Breast epithelium (tissue), 4 donors: Measurements from ENCODE around the gene ANGPT4. TPM values are rescaled to one million over a fixed set of nuclear protein-coding genes. Genes with fewer than 3 reads are reported as not detected.
"Not testable (repeated sequence)": the region's sequence is repeated elsewhere in the genome, so short reads cannot be mapped to it uniquely, and the experiment has no call there.

Experiments used
- DNase-seq, 2 donors: peaks; one replicate each; pipeline ENCODE4 v3.0.0-alpha.2; 2019; ENCODE audit warnings: low spot score in 2 of 2
- H3K27ac ChIP-seq, 2 donors: fragments of 200-600 bp; sonication (generic) in 1 of 2; one replicate each; pipeline ENCODE4 v1.5.1; 2016 to 2019; ENCODE audit warnings: mild to moderate bottlenecking in 1 of 2
- H3K27me3 ChIP-seq, 2 donors: fragments of 200-600 bp; sonication (generic) in 1 of 2; one replicate each; pipeline versions ENCODE4 v1.5.1 to v1.6.0; 2017 to 2019; ENCODE audit warnings: control low read depth in 1 of 2, mild to moderate bottlenecking in 1 of 2
- H3K36me3 ChIP-seq: fragments of 200-600 bp; one replicate; pipeline ENCODE4 v1.5.1; 2019
- H3K4me1 ChIP-seq, 2 donors: fragments of 200-600 bp; sonication (generic); one replicate each; pipeline ENCODE4 v1.5.1; 2016 to 2019; ENCODE audit warnings: control low read depth in 1 of 2
- H3K4me3 ChIP-seq, 3 donors: fragments of 200-600 bp; sonication (generic); 1 replicate in 2 of 3; 2 replicates in 1 of 3; pipeline ENCODE4 v1.5.1; 2016 to 2019; ENCODE audit warnings: mild to moderate bottlenecking in 3 of 3, moderate library complexity in 2 of 3
- H3K9me3 ChIP-seq, 2 donors: fragments of 200-600 bp; sonication (generic) in 1 of 2; one replicate each; pipeline ENCODE4 v1.5.1; 2016 to 2019; ENCODE audit warnings: control low read depth in 1 of 2
- POLR2A ChIP-seq: fragments of 450-650 bp; IDR thresholded peaks from one replicate; pipeline ENCODE4 v1.6.1; 2016; ENCODE audit warnings: antibody characterized with exemption, mild to moderate bottlenecking, moderate library complexity
- POLR2AphosphoS5 ChIP-seq, 3 donors: sonication (generic); formaldehyde crosslinking; IDR thresholded peaks; one replicate each; pipeline ENCODE4 v1.6.1; 2017; ENCODE audit warnings: antibody characterized with exemption in 3 of 3
- intact Hi-C: fragments of 100-400 bp; cut with DNase I; formaldehyde crosslinking; loops from one replicate; pipeline ENCODE4 v1.15.1; 2023; ENCODE audit warnings: low total_unique reads
- total RNA-seq, 3 donors: library from RNA; depleted of rRNA; stranded (reverse); fragments of >200 nt; gene quantifications; one replicate each; pipeline ENCODE4 v1.1.0, GENCODE V29; 2016
- TF ChIP-seq, protein P1 (sequence below), 3 donors: fragments of 450-650 bp; IDR thresholded peaks; one replicate each; pipeline ENCODE4 v1.5.1; 2016 to 2017; ENCODE audit warnings: antibody characterized with exemption in 3 of 3, mild to moderate bottlenecking in 3 of 3, moderate library complexity in 3 of 3

Gene ANGPT4
- total RNA-seq, 3 donors from 2014 or later, result 0.66 to 18.4 (median 1.0) TPM

- Histone ChIP-seq H3K4me3 (peak overlapping the region in 1 of 3 donors; percentile 28), H3K36me3 (no peaks in the 10 kb centered on the region), H3K9me3 (no peaks in the 10 kb centered on the region), H3K4me1 (no peaks in the 10 kb centered on the region), H3K27ac (peak overlapping the region; percentile 55 to 62), H3K27me3 (no peaks in the 10 kb centered on the region)
- TF ChIP-seq, protein P1, sequence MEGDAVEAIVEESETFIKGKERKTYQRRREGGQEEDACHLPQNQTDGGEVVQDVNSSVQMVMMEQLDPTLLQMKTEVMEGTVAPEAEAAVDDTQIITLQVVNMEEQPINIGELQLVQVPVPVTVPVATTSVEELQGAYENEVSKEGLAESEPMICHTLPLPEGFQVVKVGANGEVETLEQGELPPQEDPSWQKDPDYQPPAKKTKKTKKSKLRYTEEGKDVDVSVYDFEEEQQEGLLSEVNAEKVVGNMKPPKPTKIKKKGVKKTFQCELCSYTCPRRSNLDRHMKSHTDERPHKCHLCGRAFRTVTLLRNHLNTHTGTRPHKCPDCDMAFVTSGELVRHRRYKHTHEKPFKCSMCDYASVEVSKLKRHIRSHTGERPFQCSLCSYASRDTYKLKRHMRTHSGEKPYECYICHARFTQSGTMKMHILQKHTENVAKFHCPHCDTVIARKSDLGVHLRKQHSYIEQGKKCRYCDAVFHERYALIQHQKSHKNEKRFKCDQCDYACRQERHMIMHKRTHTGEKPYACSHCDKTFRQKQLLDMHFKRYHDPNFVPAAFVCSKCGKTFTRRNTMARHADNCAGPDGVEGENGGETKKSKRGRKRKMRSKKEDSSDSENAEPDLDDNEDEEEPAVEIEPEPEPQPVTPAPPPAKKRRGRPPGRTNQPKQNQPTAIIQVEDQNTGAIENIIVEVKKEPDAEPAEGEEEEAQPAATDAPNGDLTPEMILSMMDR (IDR thresholded peaks at IDR 0.05), result no peak
- peak in 1 of 3 donors; percentile 45 for TF ChIP-seq POLR2AphosphoS5 (IDR thresholded peaks at IDR 0.05)
- peak; percentile 87 to 92 for DNase-seq
- intact Hi-C loops, result no loop called here
These were observed 59.8 kb downstream of the ANGPT4 start for GRCh38 chr20:856361-856775.

- TF ChIP-seq POLR2A (no peak), POLR2AphosphoS5 (IDR thresholded peaks at IDR 0.05) (no peak)
- TF ChIP-seq, protein P1 (IDR thresholded peaks at IDR 0.05), result no peak
- H3K27me3 ChIP-seq, result no peaks in the 10 kb centered on the region
- peak overlapping the region in 1 of 3 donors; percentile 28 for H3K4me3 ChIP-seq
- H3K36me3 ChIP-seq, result no peaks in the 10 kb centered on the region
- peak overlapping the region; percentile 55 to 62 for H3K27ac ChIP-seq
- no peak for DNase-seq
- no peaks in the 10 kb centered on the region for H3K4me1 ChIP-seq
- no peaks in the 10 kb centered on the region for H3K9me3 ChIP-seq
- intact Hi-C loops, result no loop called here
These were observed 60.4 kb downstream of the ANGPT4 start for GRCh38 chr20:855466-856360.

DNA sequence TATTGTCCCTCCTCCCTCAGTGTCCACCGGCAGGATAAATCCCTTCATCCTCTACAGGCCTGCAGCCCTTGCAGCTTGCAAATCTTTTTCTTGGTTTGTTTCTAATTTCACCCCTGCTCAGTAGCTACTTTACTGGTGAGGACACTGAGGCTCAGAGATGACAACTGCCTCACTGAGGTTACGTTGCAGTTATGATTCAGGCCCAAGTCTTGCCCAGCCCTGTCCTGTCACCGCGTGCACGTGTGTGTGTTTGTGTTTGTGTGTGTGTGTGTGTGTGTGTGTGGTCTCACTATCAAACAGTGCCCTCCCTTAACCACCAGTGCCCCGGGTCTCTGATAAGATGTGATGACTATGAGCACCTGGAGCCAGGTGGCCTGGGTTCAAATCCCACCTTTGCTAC lies 61.5 kb downstream of the ANGPT4 start:
- H3K4me3 ChIP-seq, result no peak overlapping the region
- H3K9me3 ChIP-seq, result no peaks in the 10 kb centered on the region
- no peaks in the 10 kb centered on the region for H3K4me1 ChIP-seq
- no peaks in the 10 kb centered on the region for H3K27me3 ChIP-seq
- DNase-seq, result no peak
- H3K36me3 ChIP-seq, result no peaks in the 10 kb centered on the region
- intact Hi-C loops, result no loop called here
- no peak for TF ChIP-seq POLR2A
- TF ChIP-seq POLR2AphosphoS5 (IDR thresholded peaks at IDR 0.05), result no peak
- TF ChIP-seq, protein P1 (IDR thresholded peaks at IDR 0.05), result no peak
- no peak overlapping the region for H3K27ac ChIP-seq

DNA sequence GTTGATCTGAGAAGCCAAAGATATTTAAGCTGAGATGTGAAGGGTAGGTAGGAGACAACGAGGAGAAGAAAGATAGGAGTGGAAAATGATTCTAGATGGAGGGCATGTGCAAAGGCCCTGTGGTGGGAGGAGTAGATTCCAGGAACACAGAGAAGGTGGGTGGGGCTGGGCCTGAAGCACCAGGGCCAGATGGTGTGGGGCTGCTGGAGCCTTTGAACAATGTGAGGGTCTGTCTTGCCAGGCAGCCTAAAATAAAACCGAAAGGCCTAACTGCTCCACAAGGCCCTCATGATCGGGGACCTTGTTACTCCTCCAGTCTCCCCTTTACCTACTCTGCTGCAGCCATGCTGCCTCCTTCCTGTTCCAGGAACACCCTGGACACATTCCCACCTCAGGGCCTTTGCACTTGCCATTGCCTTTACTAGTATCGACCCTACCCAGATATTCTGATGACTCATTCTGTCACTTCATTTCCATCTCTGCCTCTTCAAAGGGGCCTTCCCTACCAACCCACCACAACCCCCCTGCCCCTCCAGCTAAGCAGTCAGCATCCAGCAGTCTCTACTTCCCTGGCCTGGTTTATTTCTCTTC lies 62.6 kb downstream of the ANGPT4 start:
- DNase-seq, result no peak
- Histone ChIP-seq H3K4me3 (no peak overlapping the region), H3K9me3 (no peaks in the 10 kb centered on the region), H3K27me3 (no peaks in the 10 kb centered on the region), H3K27ac (no peak overlapping the region), H3K4me1 (no peaks in the 10 kb centered on the region), H3K36me3 (no peaks in the 10 kb centered on the region)
- intact Hi-C loops, result no loop called here
- TF ChIP-seq POLR2A, result no peak
- TF ChIP-seq, protein P1 (IDR thresholded peaks at IDR 0.05), result no peak
- no peak for TF ChIP-seq POLR2AphosphoS5 (IDR thresholded peaks at IDR 0.05)

- H3K36me3 ChIP-seq, H3K4me1 ChIP-seq, H3K27ac ChIP-seq, intact Hi-C loops, DNase-seq, H3K27me3 ChIP-seq, H3K4me3 ChIP-seq, H3K9me3 ChIP-seq: not testable (repeated sequence)
These were observed 67.4 kb downstream of the ANGPT4 start for GRCh38 chr20:848731-849130.
